NT2/D1 (cell line): ENCODE data around the gene DDAH1.

Source experiments
- SUZ12 ChIP-seq: IDR thresholded peaks from 2 replicates; pipeline ENCODE4 v1.6.1; 2011; ENCODE audit not compliant: insufficient read length, insufficient read depth; ENCODE audit errors: extremely low read depth
- YY1 ChIP-seq: IDR thresholded peaks from 2 replicates; pipeline ENCODE4 v1.6.1; 2011; ENCODE audit not compliant: insufficient read length, insufficient read depth
- ZNF274 ChIP-seq: IDR thresholded peaks from 2 replicates; pipeline ENCODE4 v1.6.1; 2011; ENCODE audit warnings: mild to moderate bottlenecking, low read depth, low read length

- TF ChIP-seq SUZ12: no peak
- TF ChIP-seq YY1: no peak
- no peak for TF ChIP-seq ZNF274
Observed at GRCh38 chr1:85268801-85269585, 196.0 kb downstream of the DDAH1 start.
